Trophoblast cell (in vitro differentiated cells and primary cell): ENCODE measurements around the gene TACC2.
A peak's percentile ranks its signal among the peaks of the same experiment; 100 is the strongest.
"Not testable (repeated sequence)": the region's sequence is repeated elsewhere in the genome, so short reads cannot be mapped to it uniquely, and the experiment has no call there.

Source experiments
- DNase-seq, 2 donors: peaks; one replicate each; pipeline ENCODE4 v3.0.0-alpha.2; 2016
- H2AFZ ChIP-seq: 2 replicates; pipeline ENCODE4 v1.6.1; 2013; ENCODE audit warnings: low read length, moderate library complexity, mild to moderate bottlenecking; ENCODE audit not compliant: insufficient read depth, poor library complexity
- H2AK5ac ChIP-seq: 2 replicates; pipeline ENCODE4 v1.6.1; 2013; ENCODE audit warnings: mild to moderate bottlenecking, low read length
- H2BK120ac ChIP-seq: 2 replicates; pipeline ENCODE4 v1.6.1; 2013; ENCODE audit warnings: low read length, mild to moderate bottlenecking, moderate library complexity; ENCODE audit not compliant: insufficient read depth, poor library complexity
- H2BK12ac ChIP-seq: 2 replicates; pipeline ENCODE4 v1.6.1; 2013; ENCODE audit warnings: mild to moderate bottlenecking, low read length, moderate library complexity
- H2BK5ac ChIP-seq: 2 replicates; pipeline ENCODE4 v1.6.1; 2013; ENCODE audit warnings: low read length, low read depth, moderate library complexity, mild to moderate bottlenecking; ENCODE audit not compliant: poor library complexity
- H3K14ac ChIP-seq: 2 replicates; pipeline ENCODE4 v1.6.1; 2013; ENCODE audit warnings: mild to moderate bottlenecking, low read length
- H3K18ac ChIP-seq: 2 replicates; pipeline ENCODE4 v1.6.1; 2013; ENCODE audit warnings: mild to moderate bottlenecking, low read length
- H3K23ac ChIP-seq: 2 replicates; pipeline ENCODE4 v1.6.1; 2013; ENCODE audit warnings: low read length
- H3K27ac ChIP-seq: 2 replicates; pipeline ENCODE4 v1.5.1; 2013; ENCODE audit warnings: low read depth, mild to moderate bottlenecking, inconsistent platforms, low read length, moderate library complexity
- H3K27me3 ChIP-seq: 2 replicates; pipeline ENCODE4 v1.6.1; 2013; ENCODE audit warnings: inconsistent platforms, mild to moderate bottlenecking, low read length, moderate library complexity; ENCODE audit not compliant: insufficient read depth
- H3K36me3 ChIP-seq, 2 experiments: 1 replicate in 1 of 2; 2 replicates in 1 of 2; pipeline ENCODE4 v1.6.1; 2013; ENCODE audit warnings: low read length in 2 of 2, mild to moderate bottlenecking in 2 of 2, moderate library complexity in 1 of 2; ENCODE audit not compliant: insufficient read depth in 2 of 2, control insufficient read depth in 1 of 2
- H3K4ac ChIP-seq: 2 replicates; pipeline ENCODE4 v1.6.1; 2013; ENCODE audit warnings: low read depth, mild to moderate bottlenecking, low read length, moderate library complexity
- H3K4me1 ChIP-seq, 2 experiments: 1 replicate in 1 of 2; 2 replicates in 1 of 2; pipeline ENCODE4 v1.6.1; 2013; ENCODE audit warnings: low read length in 2 of 2, mild to moderate bottlenecking in 2 of 2, moderate library complexity in 1 of 2; ENCODE audit not compliant: insufficient read depth in 2 of 2, control insufficient read depth in 1 of 2
- H3K4me2 ChIP-seq: 2 replicates; pipeline ENCODE4 v1.6.1; 2013; ENCODE audit warnings: inconsistent platforms, mild to moderate bottlenecking, low read length, moderate library complexity
- H3K4me3 ChIP-seq: 2 replicates; pipeline ENCODE4 v1.5.1; 2013; ENCODE audit warnings: mild to moderate bottlenecking, low read depth, low read length, inconsistent platforms
- H3K79me1 ChIP-seq: one replicate; pipeline ENCODE4 v1.6.1; 2013; ENCODE audit warnings: low read length
- H3K79me2 ChIP-seq: 2 replicates; pipeline ENCODE4 v1.6.1; 2013; ENCODE audit warnings: low read length, mild to moderate bottlenecking; ENCODE audit not compliant: control insufficient read depth, insufficient read depth, poor library complexity
- H3K9ac ChIP-seq: 2 replicates; pipeline ENCODE4 v1.6.1; 2013; ENCODE audit warnings: mild to moderate bottlenecking, low read length
- H3K9me3 ChIP-seq: 2 replicates; pipeline ENCODE4 v1.6.1; 2013; ENCODE audit warnings: low read depth, mild to moderate bottlenecking, control low read depth, inconsistent platforms, low read length; ENCODE audit not compliant: insufficient read depth
- H4K12ac ChIP-seq: 2 replicates; pipeline ENCODE4 v1.6.1; 2013; ENCODE audit warnings: low read depth, mild to moderate bottlenecking, low read length, moderate library complexity
- H4K8ac ChIP-seq: 2 replicates; pipeline ENCODE4 v1.6.1; 2013; ENCODE audit warnings: low read depth, mild to moderate bottlenecking, low read length, moderate library complexity
- H4K91ac ChIP-seq: one replicate; pipeline ENCODE4 v1.6.1; 2013; ENCODE audit warnings: low read depth, mild to moderate bottlenecking, low read length, moderate library complexity
- WGBS: extraction: QIAGEN DNeasy Blood & Tissue Kit; methylation state at CpG from one replicate; pipeline ENCODE4 v1.1.7; 2013; ENCODE audit warnings: missing lambda C conversion rate; ENCODE audit not compliant: insufficient read length, insufficient coverage; ENCODE audit errors: extremely low coverage; 5-methylcytosine and 5-hydroxymethylcytosine counted together

Gene TACC2

DNA sequence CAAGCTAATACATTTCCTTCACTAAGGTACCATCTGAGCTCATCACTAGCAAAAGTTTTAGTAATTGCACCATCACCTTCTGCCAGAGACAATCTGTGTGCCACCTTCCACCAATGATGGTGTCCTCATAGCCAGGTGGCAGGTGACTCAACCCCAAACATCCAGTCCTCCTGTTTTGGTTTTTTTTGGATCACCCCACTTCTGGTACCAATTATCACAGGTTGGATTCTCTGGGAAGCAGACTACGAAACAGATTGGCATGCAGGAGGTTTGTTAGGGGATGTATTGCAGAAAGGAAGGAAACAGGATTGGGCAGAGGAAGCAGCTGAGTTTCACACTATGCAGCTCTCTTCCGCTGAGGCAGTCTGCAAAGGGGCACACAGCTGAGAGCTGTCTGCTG is 4.5 kb upstream of the TACC2 start:
- Histone ChIP-seq H3K4me1 (peaks cover 0 to 2% of the 10 kb centered on the region in 2 experiments), H3K4me3 (no peak overlapping the region), H3K23ac (no peak overlapping the region), H3K9ac (no peak overlapping the region), H3K27me3 (no peaks in the 10 kb centered on the region), H3K79me1 (peaks cover 2% of the 10 kb centered on the region), H4K12ac (no peak overlapping the region), H3K4me2 (no peak overlapping the region), H2BK5ac (no peak overlapping the region), H2BK120ac (no peak overlapping the region), H3K36me3 (no peaks in the 10 kb centered on the region), H3K14ac (no peak overlapping the region), H3K4ac (no peak overlapping the region), H2AFZ (no peak overlapping the region), H3K27ac (no peak overlapping the region), H2AK5ac (no peak overlapping the region), H3K18ac (no peak overlapping the region), H3K79me2 (no peaks in the 10 kb centered on the region), H2BK12ac (no peak overlapping the region), H3K9me3 (peaks cover 7% of the 10 kb centered on the region), H4K91ac (no peak overlapping the region), H4K8ac (no peak overlapping the region)
- no CpG with 5 or more reads among the region's 2 CpGs for WGBS
- no peak for DNase-seq

DNA sequence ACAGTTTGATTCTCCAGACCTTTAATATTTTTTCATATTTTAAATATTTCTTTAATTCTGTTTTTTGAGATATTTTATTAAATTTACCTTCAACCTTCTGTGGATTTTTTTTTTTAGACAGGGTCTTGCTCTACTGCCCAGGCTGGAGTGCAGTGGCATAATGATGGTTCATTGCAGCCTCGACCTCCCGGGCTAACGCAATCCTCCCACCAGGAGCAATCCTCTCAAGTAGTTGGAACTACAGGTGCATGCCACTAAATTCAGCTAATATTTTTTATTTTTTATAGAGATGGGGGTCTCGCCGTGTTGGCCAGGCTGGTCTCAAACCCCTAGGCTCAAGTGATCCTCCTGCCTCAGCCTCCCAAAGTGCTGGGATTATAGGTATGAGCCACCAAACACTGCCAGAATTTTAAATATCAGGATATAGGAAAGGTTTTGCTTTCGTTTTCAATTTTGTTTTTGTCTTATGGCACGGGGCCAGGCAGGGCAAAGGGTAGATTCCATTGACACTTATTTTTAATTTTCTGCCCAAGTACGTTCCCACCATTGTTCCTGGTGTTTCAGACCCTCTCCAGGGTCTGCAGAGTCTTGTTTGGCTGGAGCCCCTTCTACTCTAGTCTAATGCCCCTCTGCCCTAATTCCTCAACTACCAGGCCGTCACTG is 1.2 kb downstream of the TACC2 start:
- Histone ChIP-seq H2BK120ac (no peak overlapping the region), H3K36me3 (no peaks in the 10 kb centered on the region), H3K4me2 (no peak overlapping the region), H3K4me3 (no peak overlapping the region), H2AFZ (no peak overlapping the region), H3K4ac (no peak overlapping the region), H3K4me1 (peaks cover 0 to 4% of the 10 kb centered on the region in 2 experiments), H3K18ac (no peak overlapping the region), H3K23ac (no peak overlapping the region), H2BK12ac (no peak overlapping the region), H4K8ac (no peak overlapping the region), H3K27ac (no peak overlapping the region), H4K91ac (no peak overlapping the region), H2AK5ac (no peak overlapping the region), H3K79me1 (peaks cover 2% of the 10 kb centered on the region), H4K12ac (no peak overlapping the region), H3K79me2 (no peaks in the 10 kb centered on the region), H2BK5ac (no peak overlapping the region), H3K9ac (no peak overlapping the region), H3K27me3 (no peaks in the 10 kb centered on the region), H3K14ac (no peak overlapping the region), H3K9me3 (peaks cover 2% of the 10 kb centered on the region)
- peak in 1 of 2 donors; percentile 23 for DNase-seq
- no CpG with 5 or more reads among the region's 9 CpGs for WGBS

GRCh38 chr10:121991727-121992126 is 2.8 kb downstream of the TACC2 start:
- not testable (repeated sequence) for H3K4ac ChIP-seq, H3K4me2 ChIP-seq, H2BK120ac ChIP-seq, H2BK12ac ChIP-seq, H4K91ac ChIP-seq, H3K79me1 ChIP-seq, H3K27ac ChIP-seq, DNase-seq, H3K4me3 ChIP-seq, H3K23ac ChIP-seq, H3K79me2 ChIP-seq, H3K18ac ChIP-seq, H2AK5ac ChIP-seq, H3K9me3 ChIP-seq, H4K12ac ChIP-seq, H3K14ac ChIP-seq, H2AFZ ChIP-seq, H4K8ac ChIP-seq, H3K27me3 ChIP-seq, H3K9ac ChIP-seq, H3K36me3 ChIP-seq, H2BK5ac ChIP-seq, H3K4me1 ChIP-seq
- WGBS = no CpG with 5 or more reads among the region's 4 CpGs

- Histone ChIP-seq H3K36me3 (no peaks in the 10 kb centered on the region), H3K18ac (no peak overlapping the region), H3K4me3 (no peak overlapping the region), H3K9ac (no peak overlapping the region), H3K4ac (no peak overlapping the region), H3K4me1 (peaks cover 0 to 3% of the 10 kb centered on the region in 2 experiments), H3K9me3 (no peaks in the 10 kb centered on the region), H3K23ac (no peak overlapping the region), H3K4me2 (peak overlapping the region; percentile 26), H2BK12ac (no peak overlapping the region), H3K27me3 (no peaks in the 10 kb centered on the region), H3K14ac (no peak overlapping the region), H4K8ac (no peak overlapping the region), H3K27ac (no peak overlapping the region), H3K79me1 (no peaks in the 10 kb centered on the region), H2AK5ac (no peak overlapping the region), H2BK5ac (no peak overlapping the region), H4K91ac (no peak overlapping the region), H2AFZ (peak overlapping the region; percentile 14), H2BK120ac (no peak overlapping the region), H4K12ac (no peak overlapping the region), H3K79me2 (no peaks in the 10 kb centered on the region)
- peak in 1 of 2 donors; percentile 56 for DNase-seq
- WGBS = no CpG with 5 or more reads among the region's 10 CpGs
Measured at GRCh38 chr10:121994429-121994941, 5.5 kb downstream of the TACC2 start.
